ENCODE results near the gene STARD9. TPM values are rescaled to one million over a fixed set of nuclear protein-coding genes. Genes with fewer than 3 reads are reported as not detected.

The STARD9 gene
- total RNA-seq, 6 experiments from 2014 or later = 0.70 to 3.1 (median 1.5) TPM

GRCh38 chr15:42577514-42578031 lies 2.2 kb downstream of the STARD9 start:
- Histone ChIP-seq H3K27me3 (no peaks in the 10 kb centered on the region), H3K27ac (no peak overlapping the region), H3K36me3 (no peaks in the 10 kb centered on the region), H3K4me3 (no peak overlapping the region), H3K9me3 (no peaks in the 10 kb centered on the region), H3K4me1 (peaks cover 0 to 8% (median 2%) of the 10 kb centered on the region in 4 donors)
- 33% methylated on average over 1 of the region's 1 CpG for WGBS (ENCODE audit: insufficient coverage, low coverage, low lambda C conversion rate, missing lambda C conversion rate)
- DNase-seq = no peak
- TF ChIP-seq CTCF (IDR thresholded peaks at IDR 0.05) (no peak), POLR2A (IDR thresholded peaks at IDR 0.05) (no peak)
- no peak for ATAC-seq
- intact Hi-C loops (cut with DNase I) = no loop called here

GRCh38 chr15:42578984-42579537 lies 3.7 kb downstream of the STARD9 start:
- Histone ChIP-seq H3K27ac (no peak overlapping the region), H3K9me3 (no peaks in the 10 kb centered on the region), H3K4me1 (peaks cover 0 to 8% (median 2%) of the 10 kb centered on the region in 4 donors), H3K27me3 (no peaks in the 10 kb centered on the region), H3K36me3 (no peaks in the 10 kb centered on the region), H3K4me3 (no peak overlapping the region)
- WGBS (ENCODE audit: insufficient coverage, low coverage, low lambda C conversion rate, missing lambda C conversion rate) = 81% methylated on average over 2 of the region's 2 CpGs
- TF ChIP-seq CTCF (IDR thresholded peaks at IDR 0.05) = no peak
- no peak for TF ChIP-seq POLR2A (IDR thresholded peaks at IDR 0.05)
- DNase-seq (no peak), ATAC-seq (no peak)
- intact Hi-C loops (cut with DNase I) = no loop called here

- Histone ChIP-seq H3K27ac (peak overlapping the region in 2 of 3 donors; percentile 11 to 29), H3K4me1 (peaks cover 0 to 8% (median 2%) of the 10 kb centered on the region in 4 donors), H3K27me3 (no peaks in the 10 kb centered on the region), H3K9me3 (no peaks in the 10 kb centered on the region), H3K4me3 (peak overlapping the region; percentile 27 to 44 (median 44)), H3K36me3 (no peaks in the 10 kb centered on the region)
- DNase-seq (peak; percentile 82 to 87 (median 87)), ATAC-seq (peak; percentile 99 to 100 (median 99))
- intact Hi-C loops (cut with DNase I) = loop anchor here in 1 of 2 donors (10.0 kb wide), 1 partner anchor 74 kb away; no protein-coding TSS in a partner anchor
- TF ChIP-seq CTCF (IDR thresholded peaks at IDR 0.05) = no peak
- 1% methylated on average over 19 of the region's 37 CpGs for WGBS (ENCODE audit: insufficient coverage, low coverage, low lambda C conversion rate, missing lambda C conversion rate)
Measured at GRCh38 chr15:42581272-42581730, 5.9 kb downstream of the STARD9 start.

GRCh38 chr15:42582569-42583375 lies 7.4 kb downstream of the STARD9 start:
- Histone ChIP-seq H3K9me3 (no peaks in the 10 kb centered on the region), H3K27me3 (no peaks in the 10 kb centered on the region), H3K4me3 (no peak overlapping the region), H3K4me1 (peaks cover 0 to 8% (median 2%) of the 10 kb centered on the region in 4 donors), H3K27ac (no peak overlapping the region), H3K36me3 (no peaks in the 10 kb centered on the region)
- ATAC-seq = no peak
- intact Hi-C loops (cut with DNase I) = loop anchor here in 1 of 2 donors (10.0 kb wide), 1 partner anchor 72 kb away; no protein-coding TSS in a partner anchor
- no peak for DNase-seq
- TF ChIP-seq CTCF (IDR thresholded peaks at IDR 0.05) = no peak
- WGBS (ENCODE audit: insufficient coverage, low coverage, low lambda C conversion rate, missing lambda C conversion rate) = 80% methylated on average over 6 of the region's 8 CpGs

All from right lobe of liver (tissue), 6 donors.